Stimulated activated CD4-positive, alpha-beta T cell treated with anti-CD3 and anti-CD28 coated beads, Interleukin-12 subunit alpha, Interleukin-12 subunit beta, amount 100 ng/mL, for 4 hours (primary cell): Measurements from ENCODE around the gene ADAMTS6.
A peak's percentile ranks its signal among the peaks of the same experiment; 100 is the strongest.
"Not testable (repeated sequence)": the region's sequence is repeated elsewhere in the genome, so short reads cannot be mapped to it uniquely, and the experiment has no call there.

Experiments
- DNase-seq: peaks from one replicate; pipeline ENCODE4 v3.0.0-alpha.2; 2020

ADAMTS6 gene

GRCh38 chr5:65481635-65482295, at the start of gene ADAMTS6:
Gene ADAMTS6, minus strand, starts transcription at chr5:65481920. Its CDS starts 8,247 bp downstream, at chr5:65473673.
- peak; percentile 69 for DNase-seq

GRCh38 chr5:65530904-65531303, 49.2 kb upstream of the ADAMTS6 start:
- no peak for DNase-seq

- no peak for DNase-seq
Observed at GRCh38 chr5:65525726-65526125, 44.0 kb upstream of the ADAMTS6 start.

GRCh38 chr5:65512170-65512937, 30.6 kb upstream of the ADAMTS6 start:
- DNase-seq, result no peak

GRCh38 chr5:65508978-65509377, 27.3 kb upstream of the ADAMTS6 start:
- DNase-seq, result no peak

GRCh38 chr5:65506961-65507360, 25.2 kb upstream of the ADAMTS6 start:
- no peak for DNase-seq

GRCh38 chr5:65489119-65489518, 7.4 kb upstream of the ADAMTS6 start:
- DNase-seq, result no peak

GRCh38 chr5:65488038-65488687, 6.4 kb upstream of the ADAMTS6 start:
- not testable (repeated sequence) for DNase-seq

GRCh38 chr5:65486803-65487202, 5.1 kb upstream of the ADAMTS6 start:
- DNase-seq, result not testable (repeated sequence)

- DNase-seq, result no peak
Observed at GRCh38 chr5:65485405-65485804, 3.7 kb upstream of the ADAMTS6 start.

GRCh38 chr5:65483546-65484346, 2.0 kb upstream of the ADAMTS6 start:
- no peak for DNase-seq

- no peak for DNase-seq
Observed at GRCh38 chr5:65482736-65483545, 1.2 kb upstream of the ADAMTS6 start.

- no peak for DNase-seq
Observed at GRCh38 chr5:65482296-65482735, 596 bp upstream of the ADAMTS6 start.

- no peak for DNase-seq
Observed at GRCh38 chr5:65481171-65481581, 544 bp downstream of the ADAMTS6 start.

GRCh38 chr5:65480306-65480865, 1.3 kb downstream of the ADAMTS6 start:
- DNase-seq, result peak; percentile 12

- no peak for DNase-seq
Observed at GRCh38 chr5:65479527-65479926, 2.2 kb downstream of the ADAMTS6 start.

GRCh38 chr5:65478336-65478735, 3.4 kb downstream of the ADAMTS6 start:
- no peak for DNase-seq

- DNase-seq, result no peak
Observed at GRCh38 chr5:65475895-65476294, 5.8 kb downstream of the ADAMTS6 start.

GRCh38 chr5:65475336-65475735, 6.4 kb downstream of the ADAMTS6 start:
- DNase-seq, result no peak

- no peak for DNase-seq
Observed at GRCh38 chr5:65474130-65474711, 7.5 kb downstream of the ADAMTS6 start.

- DNase-seq, result no peak
Observed at GRCh38 chr5:65468633-65469032, 13.1 kb downstream of the ADAMTS6 start.
